Measurements from ENCODE around the gene NTM.

NTM gene

GRCh38 chr11:131614631-131615030 lies 244.2 kb downstream of the NTM start:
- DNase-seq: no peak

GRCh38 chr11:131615611-131616010 lies 245.2 kb downstream of the NTM start:
- no peak for DNase-seq

DNA sequence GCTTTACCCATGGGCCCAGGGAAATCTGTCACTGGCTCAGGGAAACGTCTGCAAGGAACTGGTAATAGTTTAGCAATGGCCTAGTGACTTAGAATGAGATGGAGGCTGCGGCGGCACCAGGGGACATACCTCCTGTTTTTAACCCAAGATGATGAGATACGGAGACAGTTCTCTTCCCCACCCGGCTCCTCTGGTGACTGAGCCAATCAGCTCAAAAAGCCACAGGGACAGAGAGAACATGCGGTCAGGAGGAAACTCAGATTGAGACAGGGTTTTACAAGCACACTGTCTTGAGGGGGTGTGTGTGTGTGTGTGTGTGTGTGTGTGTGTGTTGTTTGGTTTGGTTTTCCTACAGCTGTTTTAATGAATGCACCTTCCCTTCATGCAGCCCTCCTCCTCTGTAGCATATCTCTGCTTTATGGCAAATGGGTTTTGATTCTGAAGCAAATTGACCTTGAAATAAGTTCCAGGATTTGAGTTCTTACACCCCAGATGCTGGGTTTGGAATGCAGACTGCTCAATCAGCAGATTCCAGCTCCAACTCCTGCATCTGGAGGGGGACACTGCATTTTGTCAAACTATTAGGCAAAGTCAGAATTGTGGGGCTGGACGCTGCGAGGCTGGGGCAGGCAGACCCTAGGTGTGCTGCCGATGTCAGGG lies 246.2 kb downstream of the NTM start:
- no peak for DNase-seq

- DNase-seq: no peak
Measured at GRCh38 chr11:131618201-131618600, 247.8 kb downstream of the NTM start.

DNA sequence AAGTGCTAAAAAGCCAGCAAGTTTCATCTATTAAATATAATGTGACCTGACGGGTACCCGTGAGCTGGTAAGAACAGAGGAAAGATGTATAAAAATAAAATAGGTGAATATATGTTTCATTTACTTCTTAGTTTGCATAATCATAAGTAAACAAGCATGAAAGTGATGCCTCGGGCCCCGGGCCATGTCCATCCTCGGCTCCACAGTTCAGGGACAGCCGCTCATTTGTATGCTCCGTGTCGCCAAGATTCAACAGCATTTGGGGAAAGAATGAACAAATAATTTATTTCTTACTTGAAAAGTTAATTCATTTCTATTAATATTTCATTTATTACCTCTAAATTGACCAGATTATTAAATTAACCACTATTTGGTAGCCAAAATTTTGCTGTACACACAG lies 251.8 kb downstream of the NTM start:
- no peak for DNase-seq

DNA sequence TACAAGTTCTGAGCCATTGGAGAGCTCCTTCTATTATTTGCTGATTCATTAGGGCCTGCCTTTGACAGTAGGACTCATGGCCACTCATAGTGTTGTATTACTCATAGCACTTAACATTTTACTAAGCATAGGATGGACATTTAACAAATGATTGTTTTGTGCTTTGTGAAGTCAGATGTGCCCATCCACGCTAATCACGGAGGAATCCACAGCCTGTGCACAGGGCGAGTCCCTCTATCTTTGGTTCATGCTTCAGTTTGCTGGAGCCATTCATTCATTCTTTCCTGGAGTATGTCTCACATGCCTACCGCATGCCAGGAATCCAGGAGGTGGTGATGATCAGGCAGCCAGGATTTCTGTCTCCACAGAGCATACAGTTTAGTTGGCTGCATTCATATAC lies 254.1 kb downstream of the NTM start:
- DNase-seq: no peak

GRCh38 chr11:131626788-131627187 lies 256.4 kb downstream of the NTM start:
- DNase-seq: no peak

- no peak for DNase-seq
Measured at GRCh38 chr11:131628739-131629138, 258.3 kb downstream of the NTM start.

- no peak for DNase-seq
Measured at GRCh38 chr11:131629925-131630540, 259.6 kb downstream of the NTM start.

DNA sequence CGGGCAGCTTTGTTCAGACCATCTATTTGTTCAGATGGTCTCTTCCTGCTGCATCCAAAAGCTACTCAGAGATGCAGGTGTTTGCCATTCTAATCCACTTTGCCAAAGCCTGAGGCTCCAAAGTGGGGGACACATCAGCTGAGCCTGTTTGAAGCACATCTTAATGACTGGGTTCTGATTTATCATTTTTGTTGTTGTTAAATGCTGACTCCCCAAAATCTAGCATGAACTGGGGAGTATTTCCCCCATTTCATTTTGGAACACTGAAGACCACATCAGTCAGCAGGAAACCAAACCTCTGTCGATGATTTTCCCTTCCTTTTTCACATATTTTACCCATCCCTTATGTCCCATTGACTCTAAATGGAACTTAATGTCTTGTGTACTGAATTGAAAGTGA lies 262.6 kb downstream of the NTM start:
- no peak for DNase-seq

GRCh38 chr11:131633921-131634715 lies 263.7 kb downstream of the NTM start:
- no peak for DNase-seq

- DNase-seq: no peak
Measured at GRCh38 chr11:131637469-131638175, 267.2 kb downstream of the NTM start.

- DNase-seq: no peak
Measured at GRCh38 chr11:131638889-131639288, 268.5 kb downstream of the NTM start.

DNA sequence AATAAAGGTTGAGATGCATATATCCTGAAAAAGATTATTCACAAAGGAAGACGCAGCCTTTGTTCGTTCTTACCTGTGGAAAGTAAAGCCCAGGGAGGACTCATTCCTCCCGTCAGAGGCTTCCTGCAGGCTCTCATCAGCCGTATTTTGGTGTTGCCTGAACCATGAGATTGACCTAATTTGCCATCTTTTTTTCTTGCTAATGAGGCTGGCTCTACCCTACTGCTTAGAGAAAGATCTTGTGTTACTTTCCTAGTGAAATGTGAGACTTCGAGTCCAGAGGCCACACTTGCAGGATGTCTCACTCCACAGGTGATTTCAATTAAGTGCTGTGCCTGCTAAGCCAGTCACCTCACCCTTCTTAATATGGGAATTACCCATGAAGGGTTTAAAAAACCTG lies 269.9 kb downstream of the NTM start:
- no peak for DNase-seq

DNA sequence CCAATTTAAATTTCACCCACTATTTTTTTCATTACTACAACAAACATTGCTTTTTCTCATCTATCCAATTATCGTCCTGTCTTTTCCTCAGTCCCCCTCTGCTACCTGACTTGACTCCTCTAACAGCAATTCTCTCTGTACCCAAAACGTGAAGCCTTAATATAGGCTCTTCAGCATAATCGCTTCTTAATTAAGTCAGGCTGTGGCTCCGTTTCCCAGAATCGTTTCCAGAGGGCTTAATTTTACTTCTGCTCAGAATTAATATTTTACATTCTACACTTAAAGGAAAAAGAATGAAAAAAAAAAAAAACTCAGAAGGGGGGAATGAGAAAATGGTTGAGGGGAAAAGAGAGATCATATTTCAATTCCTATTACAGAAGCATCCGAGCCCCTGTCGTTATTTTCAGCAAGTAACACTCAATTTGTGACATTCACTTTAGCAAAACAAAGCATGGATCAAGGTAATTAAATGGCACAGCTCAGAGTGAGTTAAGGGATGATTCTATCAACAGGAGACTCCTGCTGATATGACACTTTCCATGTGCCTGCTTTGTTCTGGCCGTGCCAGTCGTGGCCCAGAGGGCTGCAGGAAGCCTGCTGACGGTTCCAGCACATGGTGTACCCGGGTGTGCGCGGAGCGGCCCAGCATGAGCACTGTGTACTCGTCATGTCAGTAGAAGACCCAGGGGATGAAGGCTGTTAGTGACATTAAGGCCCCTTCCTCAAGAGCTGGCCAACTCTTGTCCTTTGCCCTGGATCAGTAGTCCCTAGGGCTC lies 272.5 kb downstream of the NTM start:
- no peak for DNase-seq

- no peak for DNase-seq
Measured at GRCh38 chr11:131644204-131644795, 273.9 kb downstream of the NTM start.

DNA sequence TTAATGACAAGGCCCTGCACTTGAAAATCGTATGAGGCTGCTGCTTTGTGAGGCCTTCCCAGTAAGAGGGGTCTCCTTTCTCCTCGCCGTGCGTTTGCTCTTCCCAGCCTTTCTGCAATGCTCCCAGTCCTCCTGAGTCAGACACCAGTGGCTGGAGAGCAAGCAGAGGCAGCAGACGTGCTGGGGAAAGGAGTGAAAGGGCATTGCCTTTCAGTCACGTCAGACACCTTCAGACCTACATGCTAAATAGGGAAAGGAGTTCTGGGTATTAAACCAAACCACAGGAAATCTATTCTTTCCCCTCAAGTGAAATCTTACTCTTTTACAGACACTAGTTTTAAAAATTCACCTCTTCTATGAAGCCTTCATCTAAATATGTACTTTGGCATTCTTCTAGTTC lies 274.8 kb downstream of the NTM start:
- DNase-seq: no peak

- DNase-seq: no peak
Measured at GRCh38 chr11:131649856-131650255, 279.4 kb downstream of the NTM start.

DNA sequence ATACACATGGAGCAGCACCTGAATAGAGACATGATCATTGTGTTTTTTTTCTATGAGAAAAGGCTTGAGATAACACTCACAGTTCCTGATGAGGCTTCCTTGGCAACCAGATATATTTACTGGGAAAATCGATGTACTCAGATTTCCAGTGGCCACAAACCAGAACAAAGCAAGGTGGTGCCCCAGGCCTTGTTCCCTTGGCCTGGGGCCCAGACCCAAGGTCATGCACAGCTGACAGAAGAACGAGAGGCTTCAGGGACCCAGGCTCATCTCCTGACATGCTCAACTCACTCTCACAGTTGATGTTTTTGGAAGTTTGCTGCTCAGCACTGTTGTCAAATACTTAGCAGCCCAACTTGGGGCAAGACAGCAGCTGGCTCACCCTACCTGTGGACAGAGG lies 281.8 kb downstream of the NTM start:
- no peak for DNase-seq

DNA sequence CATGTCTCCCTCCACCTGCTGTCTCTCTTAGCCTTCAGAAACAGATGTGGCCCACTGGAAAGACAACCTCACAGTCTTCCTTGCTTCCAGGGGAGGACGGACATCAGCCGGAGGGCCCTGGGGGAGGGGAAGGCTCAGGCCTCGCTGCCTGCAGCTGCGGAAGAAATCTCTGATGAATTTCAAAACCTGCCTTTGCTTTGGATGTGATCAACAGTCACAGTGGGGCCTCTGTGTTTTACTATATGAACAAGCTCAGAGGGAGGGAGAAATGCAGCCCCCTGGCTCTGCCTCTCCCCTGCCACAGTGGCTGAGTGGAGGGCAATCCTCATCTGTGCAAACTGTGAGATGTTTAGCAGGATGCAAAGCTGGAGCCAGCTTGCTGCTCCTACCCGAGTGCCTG lies 282.8 kb downstream of the NTM start:
- no peak for DNase-seq

DNA sequence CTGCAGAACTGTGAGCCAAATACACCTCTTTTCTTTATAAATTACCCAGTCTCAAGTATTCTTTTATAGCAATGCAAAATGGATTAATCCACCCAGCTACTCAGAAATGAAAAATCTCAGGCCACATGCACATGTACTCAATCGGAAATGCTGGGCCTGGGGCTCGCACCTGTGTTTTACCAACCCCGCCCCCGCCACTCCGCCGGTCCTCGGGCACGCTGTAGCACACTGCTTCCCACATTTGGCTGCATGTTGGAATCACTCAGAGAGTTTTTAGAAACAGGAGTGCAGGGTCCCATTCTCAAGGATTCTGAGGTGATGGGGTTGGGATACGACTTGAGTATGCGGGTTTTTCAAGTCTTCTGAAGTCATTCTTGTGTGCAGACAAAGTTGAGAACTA lies 284.4 kb downstream of the NTM start:
- DNase-seq: no peak

GRCh38 chr11:131656179-131656838 lies 285.9 kb downstream of the NTM start:
- DNase-seq: no peak

Measured in NCI-H446 (cell line).